Activated CD8-positive, alpha-beta T cell treated with anti-CD3 and anti-CD28 coated beads, Interleukin-2, amount 10 ng/mL, durations not matched to agents 7 days and 5 days (primary cell): ENCODE data around the gene KPTN. TPM values are rescaled to one million over a fixed set of nuclear protein-coding genes. Genes with fewer than 3 reads are reported as not detected.
"Not testable (repeated sequence)": the region's sequence is repeated elsewhere in the genome, so short reads cannot be mapped to it uniquely, and the experiment has no call there.

Experiments
- ATAC-seq: fragments of 150-1000 bp; cut with Tn5 transposase; one replicate; pipeline ENCODE4 v1.10.0; 2021; ENCODE audit warnings: moderate library complexity
- CTCF ChIA-PET: fragments of 350-600 bp; sonication (Branson Sonifier 250); formaldehyde crosslinking; loops from one replicate; lab custom pipeline; 2021; ENCODE audit warnings: antibody characterized with exemption; lab: Charles Lee
- POLR2A ChIA-PET: fragments of 350-600 bp; sonication (Branson Sonifier 250); formaldehyde crosslinking; loops from one replicate; lab custom pipeline; 2021; ENCODE audit warnings: antibody characterized with exemption; lab: Charles Lee
- DNase-seq: peaks from one replicate; pipeline ENCODE4 v3.0.0-alpha.2; 2020
- H3K27ac Mint-ChIP-seq: one replicate; pipeline ENCODE4 v1.8.0; 2021; ENCODE audit warnings: mild to moderate bottlenecking, mixed read lengths
- H3K27me3 Mint-ChIP-seq: one replicate; pipeline ENCODE4 v1.8.0; 2021; ENCODE audit warnings: low read depth, mixed read lengths
- H3K36me3 Mint-ChIP-seq: one replicate; pipeline ENCODE4 v1.8.0; 2021; ENCODE audit warnings: low read depth, mixed read lengths
- H3K4me1 Mint-ChIP-seq: one replicate; pipeline ENCODE4 v1.8.0; 2021; ENCODE audit warnings: low read depth, mixed read lengths
- H3K4me3 Mint-ChIP-seq: one replicate; pipeline ENCODE4 v1.8.0; 2021; ENCODE audit warnings: mild to moderate bottlenecking, mixed read lengths
- H3K9me3 Mint-ChIP-seq: one replicate; pipeline ENCODE4 v1.8.0; 2022; ENCODE audit warnings: mixed read lengths; ENCODE audit not compliant: insufficient read depth
- total RNA-seq, 2 experiments: library from RNA; stranded (reverse); gene quantifications; one replicate each; pipeline ENCODE4 v1.2.3, GENCODE V29; 2021

Gene KPTN
- total RNA-seq, 2 experiments from 2014 or later: 12.6 to 13.0 TPM

GRCh38 chr19:47489072-47489914, 5.3 kb upstream of the KPTN start:
- ATAC-seq (no peak), DNase-seq (no peak)
- ChIA-PET POLR2A (interaction anchor here (0.8 to 1.3 kb wide), 2 partner anchors 8 to 111 kb away, joined by 4 read pairs; no protein-coding TSS in a partner anchor), CTCF (interaction anchor here (0.8 to 3.1 kb wide), 5 partner anchors 12 to 210 kb away, joined by 3 to 16 read pairs (median 3); partner anchors contain the start of gene NAPA)
- peak overlapping the region; percentile 60 for H3K27ac Mint-ChIP-seq
- H3K9me3 Mint-ChIP-seq: no peaks in the 10 kb centered on the region
- peaks cover 39% of the 10 kb centered on the region for H3K4me1 Mint-ChIP-seq
- H3K4me3 Mint-ChIP-seq: no peak overlapping the region
- H3K36me3 Mint-ChIP-seq: peaks cover 33% of the 10 kb centered on the region
- H3K27me3 Mint-ChIP-seq: no peaks in the 10 kb centered on the region

GRCh38 chr19:47487551-47488515, 3.8 kb upstream of the KPTN start:
- Mint-ChIP-seq H3K4me3 (no peak overlapping the region), H3K27me3 (no peaks in the 10 kb centered on the region), H3K36me3 (peaks cover 34% of the 10 kb centered on the region), H3K4me1 (peaks cover 45% of the 10 kb centered on the region), H3K9me3 (no peaks in the 10 kb centered on the region), H3K27ac (peak overlapping the region; percentile 100)
- ATAC-seq (no peak), DNase-seq (no peak)
- POLR2A ChIA-PET: interaction anchor here (0.5 to 1.7 kb wide), 5 partner anchors 8 to 60 kb away, joined by 3 to 4 read pairs (median 4); no protein-coding TSS in a partner anchor
- CTCF ChIA-PET: interaction anchor here (0.9 to 3.1 kb wide), 7 partner anchors 14 to 255 kb away, joined by 3 to 16 read pairs (median 3); partner anchors contain the start of gene NAPA

- peaks cover 34% of the 10 kb centered on the region for H3K36me3 Mint-ChIP-seq
- DNase-seq: peak; percentile 35
- CTCF ChIA-PET: interaction anchor here (1.2 to 3.1 kb wide), 4 partner anchors 28 to 256 kb away, joined by 3 to 16 read pairs (median 8); partner anchors contain the start of gene NAPA
Observed at GRCh38 chr19:47486900-47487299, 2.9 kb upstream of the KPTN start.

GRCh38 chr19:47486220-47486619, 2.2 kb upstream of the KPTN start:
- not testable (repeated sequence) for ATAC-seq, H3K4me3 Mint-ChIP-seq, H3K9me3 Mint-ChIP-seq, DNase-seq, H3K27me3 Mint-ChIP-seq
- H3K36me3 Mint-ChIP-seq: peaks cover 31% of the 10 kb centered on the region
- peaks cover 42% of the 10 kb centered on the region for H3K4me1 Mint-ChIP-seq
- CTCF ChIA-PET: interaction anchor here (1.6 to 3.1 kb wide), 3 partner anchors 29 to 95 kb away, joined by 3 to 16 read pairs (median 12); partner anchors contain the start of gene NAPA
- POLR2A ChIA-PET: interaction anchor here (1.0 to 2.9 kb wide), 3 partner anchors 27 to 114 kb away, joined by 3 to 17 read pairs (median 4); partner anchors contain the start of gene NAPA
- H3K27ac Mint-ChIP-seq: peak overlapping the region; percentile 100

More at GRCh38 chr19:47486900-47487299, 2.9 kb upstream of the KPTN start:
- POLR2A ChIA-PET: interaction anchor here (0.6 to 1.7 kb wide), 5 partner anchors 9 to 374 kb away, joined by 3 to 4 read pairs (median 4); partner anchors contain the start of gene ZC3H4
- Mint-ChIP-seq H3K9me3 (no peaks in the 10 kb centered on the region), H3K27me3 (no peaks in the 10 kb centered on the region), H3K4me1 (peaks cover 42% of the 10 kb centered on the region), H3K27ac (peak overlapping the region; percentile 100), H3K4me3 (peak overlapping the region; percentile 28)
- ATAC-seq: no peak

- DNase-seq: peak; percentile 51
- H3K36me3 Mint-ChIP-seq: peaks cover 28% of the 10 kb centered on the region
- H3K27me3 Mint-ChIP-seq: no peaks in the 10 kb centered on the region
- ATAC-seq: no peak
- H3K9me3 Mint-ChIP-seq: no peaks in the 10 kb centered on the region
- peak overlapping the region; percentile 97 for H3K4me3 Mint-ChIP-seq
- H3K4me1 Mint-ChIP-seq: peaks cover 42% of the 10 kb centered on the region
- peak overlapping the region; percentile 100 for H3K27ac Mint-ChIP-seq
- POLR2A ChIA-PET: interaction anchor here (0.6 to 2.9 kb wide), 11 partner anchors 9 to 306 kb away, joined by 3 to 17 read pairs (median 4); partner anchors contain the start of genes BICRA and NAPA
- CTCF ChIA-PET: interaction anchor here (0.7 to 2.7 kb wide), 11 partner anchors 15 to 222 kb away, joined by 3 to 23 read pairs (median 5); partner anchors contain the start of genes DHX34 and NAPA
Observed at GRCh38 chr19:47485210-47485609, 1.2 kb upstream of the KPTN start.

- H3K9me3 Mint-ChIP-seq: no peaks in the 10 kb centered on the region
- no peak for ATAC-seq
- peaks cover 23% of the 10 kb centered on the region for H3K36me3 Mint-ChIP-seq
- H3K27ac Mint-ChIP-seq: peak overlapping the region; percentile 46
- H3K4me1 Mint-ChIP-seq: peaks cover 42% of the 10 kb centered on the region
- no peaks in the 10 kb centered on the region for H3K27me3 Mint-ChIP-seq
- CTCF ChIA-PET: interaction anchor here (0.9 to 2.7 kb wide), 19 partner anchors 11 to 227 kb away, joined by 3 to 23 read pairs (median 6); partner anchors contain the start of genes CCDC9, DHX34 and NAPA
- POLR2A ChIA-PET: interaction anchor here (1.0 to 2.9 kb wide), 9 partner anchors 8 to 211 kb away, joined by 3 to 17 read pairs (median 4); partner anchors contain the start of genes BICRA and NAPA
- no peak overlapping the region for H3K4me3 Mint-ChIP-seq
- DNase-seq: no peak
Observed at GRCh38 chr19:47483200-47483599, 819 bp downstream of the KPTN start.

GRCh38 chr19:47481460-47482052, 2.5 kb downstream of the KPTN start:
- CTCF ChIA-PET: no interaction called here
- POLR2A ChIA-PET: no interaction called here
- H3K36me3 Mint-ChIP-seq: peaks cover 15% of the 10 kb centered on the region

GRCh38 chr19:47480658-47481057, 3.4 kb downstream of the KPTN start:
- ChIA-PET POLR2A (interaction anchor here (0.6 kb wide), 1 partner anchor 115 kb away, joined by 3 read pairs; no protein-coding TSS in a partner anchor), CTCF (no interaction called here)
- H3K4me3 Mint-ChIP-seq: no peak overlapping the region
- H3K9me3 Mint-ChIP-seq: no peaks in the 10 kb centered on the region
- H3K27me3 Mint-ChIP-seq: no peaks in the 10 kb centered on the region
- DNase-seq (no peak), ATAC-seq (no peak)
- H3K36me3 Mint-ChIP-seq: peaks cover 11% of the 10 kb centered on the region
- no peak overlapping the region for H3K27ac Mint-ChIP-seq
- peaks cover 21% of the 10 kb centered on the region for H3K4me1 Mint-ChIP-seq

More at GRCh38 chr19:47481460-47482052, 2.5 kb downstream of the KPTN start:
- ATAC-seq (no peak), DNase-seq (no peak)
- Mint-ChIP-seq H3K4me1 (peaks cover 29% of the 10 kb centered on the region), H3K4me3 (no peak overlapping the region), H3K9me3 (no peaks in the 10 kb centered on the region), H3K27me3 (no peaks in the 10 kb centered on the region), H3K27ac (no peak overlapping the region)

- Mint-ChIP-seq H3K9me3 (no peaks in the 10 kb centered on the region), H3K27ac (no peak overlapping the region), H3K4me1 (peaks cover 14% of the 10 kb centered on the region), H3K27me3 (no peaks in the 10 kb centered on the region), H3K36me3 (peaks cover 3% of the 10 kb centered on the region), H3K4me3 (no peak overlapping the region)
- ATAC-seq (no peak), DNase-seq (no peak)
- POLR2A ChIA-PET: interaction anchor here (0.6 kb wide), 1 partner anchor 116 kb away, joined by 3 read pairs; no protein-coding TSS in a partner anchor
- CTCF ChIA-PET: interaction anchor here (0.9 kb wide), 1 partner anchor 52 kb away, joined by 4 read pairs; no protein-coding TSS in a partner anchor
Observed at GRCh38 chr19:47479701-47480503, 4.1 kb downstream of the KPTN start.
